Suprapubic skin (tissue), 4 donors: ENCODE data around the gene PSAP.

ENCODE experiments used
- CTCF ChIP-seq, 2 donors: fragments of 200-600 bp in 1 of 2; fragments of 450-650 bp in 1 of 2; sonication (generic) in 1 of 2; IDR thresholded peaks; one replicate each; pipeline ENCODE4 v1.5.1; 2016 to 2019; ENCODE audit warnings: antibody characterized with exemption in 2 of 2, mild to moderate bottlenecking in 1 of 2, moderate library complexity in 1 of 2
- EP300 ChIP-seq: sonication (generic); formaldehyde crosslinking; IDR thresholded peaks from one replicate; pipeline ENCODE4 v1.6.1; 2017; ENCODE audit warnings: antibody characterized with exemption
- POLR2A ChIP-seq, 2 donors: fragments of 450-650 bp; IDR thresholded peaks; one replicate each; pipeline ENCODE4 v1.6.1; 2017; ENCODE audit warnings: antibody characterized with exemption in 2 of 2, mild to moderate bottlenecking in 2 of 2, moderate library complexity in 2 of 2
- POLR2AphosphoS5 ChIP-seq, 3 donors: sonication (generic); formaldehyde crosslinking; IDR thresholded peaks; one replicate each; pipeline ENCODE4 v1.6.1; 2017; ENCODE audit warnings: antibody characterized with exemption in 3 of 3

GRCh38 chr10:71783917-71784678 is 67.0 kb downstream of the PSAP start:
- TF ChIP-seq POLR2A (IDR thresholded peaks at IDR 0.05), result no peak
- TF ChIP-seq CTCF (IDR thresholded peaks at IDR 0.05), result no peak
- no peak for TF ChIP-seq POLR2AphosphoS5 (IDR thresholded peaks at IDR 0.05)
- TF ChIP-seq EP300, result no peak
